HG03175 (cell line): ENCODE measurements around the gene SMYD3.
A peak's percentile ranks its signal among the peaks of the same experiment; 100 is the strongest.
"Not testable (repeated sequence)": the region's sequence is repeated elsewhere in the genome, so short reads cannot be mapped to it uniquely, and the experiment has no call there.

Experiments
- ATAC-seq: cut with Tn5 transposase; IDR thresholded peaks from one replicate; pipeline ENCODE4 v1.9.1; 2021; ENCODE audit warnings: mild to moderate bottlenecking, moderate library complexity; ENCODE audit not compliant: unreplicated experiment

SMYD3 gene

GRCh38 chr1:245972476-245972875, 534.6 kb downstream of the SMYD3 start:
- no peak for ATAC-seq

DNA sequence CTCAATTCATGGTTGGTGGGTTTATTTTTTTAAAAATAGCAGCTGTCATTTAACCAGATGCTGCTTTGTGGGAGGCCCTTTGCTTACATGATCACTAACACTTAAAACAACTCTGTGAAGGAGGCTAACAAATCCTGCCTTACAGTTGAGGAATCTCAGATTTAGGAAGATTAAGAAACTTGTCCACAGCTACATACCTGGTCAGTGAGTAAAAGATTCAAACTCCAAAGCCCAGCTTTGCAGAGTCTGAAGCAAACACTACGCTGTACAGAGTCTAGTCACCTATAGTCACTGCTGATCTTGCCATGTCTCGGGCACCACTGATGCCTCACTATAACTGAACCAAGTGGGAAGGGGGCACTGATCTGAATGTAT, 535.4 kb downstream of the SMYD3 start:
- no peak for ATAC-seq

DNA sequence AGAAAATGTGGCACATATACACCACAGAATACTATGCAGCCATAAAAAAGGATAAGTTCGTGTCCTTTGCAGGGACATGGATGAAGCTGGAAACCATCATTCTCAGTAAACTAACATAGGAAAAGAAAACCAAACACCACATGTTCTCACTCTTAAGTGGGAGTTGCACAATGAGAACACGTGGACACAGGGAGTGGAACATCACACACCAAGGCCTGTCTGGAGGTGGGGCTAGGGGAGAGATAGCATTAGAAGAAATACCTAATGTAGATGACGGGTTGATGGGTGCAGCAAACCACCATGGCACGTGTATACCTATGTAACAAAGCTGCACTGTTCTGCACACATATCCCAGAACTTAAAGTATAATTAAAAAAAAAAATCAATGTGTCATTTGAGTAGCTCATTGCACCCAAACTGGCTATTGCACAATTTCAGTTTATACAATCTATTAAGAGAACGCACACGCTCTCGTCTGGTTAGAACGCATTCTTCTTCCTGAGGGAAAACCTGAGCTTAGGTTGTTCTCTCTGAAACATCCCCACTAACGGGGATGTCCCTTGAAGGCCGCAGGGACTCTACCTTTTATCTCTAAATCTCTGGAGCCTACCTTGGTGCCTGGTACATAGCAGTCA, 535.9 kb downstream of the SMYD3 start:
- not testable (repeated sequence) for ATAC-seq

DNA sequence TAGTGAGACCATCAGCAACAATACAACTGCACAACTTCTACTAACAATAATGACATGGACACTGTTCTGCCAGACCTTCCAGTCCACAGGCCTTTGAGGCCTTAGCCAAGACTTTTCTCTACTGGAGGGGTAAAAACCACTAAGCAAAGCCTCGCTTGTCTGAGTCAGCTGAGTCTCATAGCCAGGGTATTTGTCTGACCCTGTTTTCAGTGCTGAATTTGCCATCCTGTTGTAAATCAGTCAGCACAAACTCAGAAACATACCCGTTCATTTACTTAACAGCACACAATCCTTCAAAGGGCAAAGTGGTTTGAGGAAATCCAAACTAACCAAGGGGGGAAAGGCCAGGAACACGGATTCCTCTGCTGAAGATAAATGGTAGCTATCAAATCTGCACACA, 537.8 kb downstream of the SMYD3 start:
- ATAC-seq = no peak

- no peak for ATAC-seq
These were observed 538.3 kb downstream of the SMYD3 start for GRCh38 chr1:245968775-245969174.

- ATAC-seq = no peak
These were observed 541.7 kb downstream of the SMYD3 start for GRCh38 chr1:245965398-245965797.

DNA sequence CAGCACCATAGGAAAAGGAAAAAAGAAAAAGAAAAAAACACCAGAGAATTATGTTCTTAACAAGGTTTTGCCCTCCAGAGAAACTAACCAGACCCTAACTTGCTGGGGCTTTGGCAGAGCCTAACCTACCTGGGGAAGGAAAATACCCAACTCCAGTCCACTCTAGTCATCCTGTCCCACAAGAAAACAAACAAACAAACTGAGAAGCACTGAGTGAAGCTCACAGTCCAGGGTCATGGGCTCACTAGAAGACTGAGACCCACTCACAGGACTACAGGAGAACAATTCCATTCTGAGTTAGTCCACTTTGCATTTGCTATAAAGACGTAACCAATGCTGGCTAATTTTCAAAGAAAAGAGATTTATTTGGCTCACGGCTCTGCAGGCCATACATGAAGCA, 543.4 kb downstream of the SMYD3 start:
- ATAC-seq = no peak

- ATAC-seq = no peak
These were observed 544.6 kb downstream of the SMYD3 start for GRCh38 chr1:245962453-245962852.

DNA sequence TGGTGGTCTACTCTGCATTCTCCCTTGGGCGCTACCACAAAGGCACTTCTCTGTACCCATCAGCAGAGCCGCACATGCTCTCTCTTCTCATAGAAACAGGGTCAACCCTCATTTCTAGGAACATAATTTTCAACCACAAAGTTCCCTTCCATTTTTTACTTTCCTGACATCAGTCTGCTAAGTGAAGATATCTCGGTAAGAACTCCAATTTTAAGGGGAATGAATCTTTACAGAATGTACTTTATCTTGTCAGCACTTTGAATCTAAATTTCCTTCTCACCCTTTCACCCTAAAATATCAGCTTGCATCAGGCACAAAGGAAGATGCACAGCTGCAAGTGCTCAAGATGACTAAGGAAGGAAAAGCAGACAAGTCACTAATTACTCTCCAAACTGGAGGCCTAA, 545.9 kb downstream of the SMYD3 start:
- ATAC-seq = no peak

DNA sequence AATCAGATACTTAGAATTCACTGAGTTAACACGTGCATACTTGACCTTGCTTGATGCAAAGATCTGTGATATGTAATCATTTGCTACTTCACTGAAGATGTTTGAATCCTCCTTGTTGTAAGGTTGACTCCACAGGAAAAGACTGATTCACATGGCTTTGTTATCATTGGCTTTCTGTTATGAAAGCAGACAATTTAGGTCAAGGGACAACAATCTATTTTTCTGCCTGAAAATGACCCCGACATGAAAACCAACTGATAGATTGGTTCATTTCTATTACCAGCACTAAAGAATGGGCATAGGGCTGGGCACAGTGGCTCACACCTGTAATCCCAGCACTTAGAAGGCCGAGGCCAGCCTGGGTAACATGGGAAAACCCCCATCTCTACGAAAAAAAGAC, 546.9 kb downstream of the SMYD3 start:
- no peak for ATAC-seq

DNA sequence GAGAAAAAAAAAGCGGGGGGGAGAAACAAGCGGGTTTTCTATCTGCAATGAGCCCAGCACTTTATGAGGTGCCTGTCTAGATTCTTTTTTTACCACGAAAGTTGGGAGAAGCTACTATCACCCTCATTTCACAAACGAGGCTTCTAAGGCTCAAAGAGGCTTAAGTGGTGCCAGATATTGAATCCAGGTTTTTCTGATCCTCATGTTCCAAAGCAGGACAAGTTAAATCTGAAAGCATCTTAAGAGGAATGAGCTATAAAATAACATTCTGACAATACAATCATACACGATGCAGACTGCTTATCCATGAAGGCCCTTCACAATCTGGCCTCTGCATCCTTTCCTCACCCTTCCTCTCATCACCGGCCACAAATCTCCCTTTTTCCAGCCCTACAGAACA, 549.1 kb downstream of the SMYD3 start:
- no peak for ATAC-seq

DNA sequence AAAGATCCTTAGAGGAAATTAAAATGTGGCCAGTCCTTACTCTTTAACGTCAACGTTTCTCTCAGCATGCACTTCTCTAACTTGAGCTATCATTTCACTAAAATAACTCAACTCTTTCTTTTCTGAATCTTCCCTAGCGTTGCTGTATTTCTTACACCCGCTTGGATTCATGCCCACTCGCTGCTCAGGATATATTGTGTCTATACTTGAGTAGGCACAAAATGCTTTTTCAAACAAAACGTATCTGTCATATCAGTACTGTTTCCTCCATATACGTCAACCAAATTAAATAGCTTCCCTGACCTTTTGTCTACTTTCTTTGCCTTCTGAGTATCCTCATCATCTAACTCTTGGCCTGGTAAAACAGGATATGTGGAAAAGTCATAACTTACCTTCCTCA, 549.7 kb downstream of the SMYD3 start:
- no peak for ATAC-seq

DNA sequence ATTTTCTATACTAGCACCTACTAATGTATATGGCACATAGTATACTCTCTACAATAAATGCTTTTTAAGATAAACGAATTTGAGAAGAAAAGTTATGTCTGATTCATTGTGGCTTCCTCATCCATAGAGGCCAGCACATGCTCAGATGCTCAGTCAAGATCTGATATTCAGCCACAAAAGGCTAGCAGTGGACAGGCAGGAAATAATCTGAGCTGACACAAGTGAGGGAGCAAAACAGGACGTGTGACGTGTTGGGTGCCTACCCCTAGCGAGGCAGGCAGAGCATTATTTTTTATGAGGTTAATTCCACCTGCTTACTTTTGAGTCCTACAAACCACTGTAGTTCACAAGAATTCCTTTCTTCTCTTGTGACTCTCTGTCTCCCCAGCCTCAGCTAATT, 550.9 kb downstream of the SMYD3 start:
- no peak for ATAC-seq

GRCh38 chr1:245953876-245954660, 553.0 kb downstream of the SMYD3 start:
- ATAC-seq = peak; percentile 50

DNA sequence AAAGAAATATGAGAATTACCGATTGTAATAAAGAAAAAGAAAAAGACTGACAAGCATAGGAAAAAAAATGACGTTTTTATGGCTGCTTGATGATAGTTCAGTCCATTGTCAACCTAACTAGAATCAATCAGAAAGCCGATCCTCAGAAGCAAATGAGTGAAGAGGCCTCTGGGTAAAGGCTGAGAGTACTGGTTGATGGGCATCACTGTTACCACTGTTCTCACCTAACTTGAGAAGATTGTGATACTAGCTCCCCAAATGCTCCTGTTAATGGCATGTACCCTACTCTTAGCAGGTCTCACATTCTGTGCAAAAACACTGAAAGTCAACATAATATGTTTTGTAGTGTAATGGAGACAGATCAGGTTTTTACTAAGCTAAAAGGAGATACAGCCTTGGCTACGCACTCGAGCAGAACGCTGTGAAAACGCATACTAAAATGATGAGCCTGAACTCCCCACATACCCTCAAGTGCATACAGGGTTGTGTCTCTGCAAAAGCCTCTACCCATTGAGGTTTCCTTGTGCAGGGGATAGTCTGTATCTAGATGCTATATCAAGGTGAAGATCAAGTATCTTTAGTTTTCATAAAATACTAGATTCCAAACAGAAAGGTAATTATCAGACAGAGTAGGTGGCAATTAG, 554.6 kb downstream of the SMYD3 start:
- ATAC-seq = peak; percentile 29

- ATAC-seq = no peak
These were observed 558.3 kb downstream of the SMYD3 start for GRCh38 chr1:245948786-245949185.

DNA sequence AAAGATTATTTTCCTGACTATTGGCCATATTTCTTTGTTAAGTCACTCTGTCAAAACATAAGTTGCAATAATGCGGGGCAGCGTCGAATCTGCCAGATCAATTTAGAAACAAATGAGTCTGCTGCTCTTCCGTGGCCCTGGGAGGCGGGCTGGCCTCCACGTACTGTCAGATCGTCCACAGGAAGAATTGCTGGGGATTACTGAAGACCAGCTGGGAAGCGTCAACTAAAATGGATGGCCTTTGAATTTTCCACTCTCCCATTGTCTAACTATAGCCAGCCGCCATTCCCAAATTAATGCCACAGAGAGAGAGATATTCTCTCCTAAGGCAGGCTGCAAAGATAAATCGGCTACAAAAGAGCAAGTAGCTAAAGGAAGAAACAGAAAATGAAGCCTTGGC, 560.2 kb downstream of the SMYD3 start:
- no peak for ATAC-seq

- ATAC-seq = not testable (repeated sequence)
These were observed 561.9 kb downstream of the SMYD3 start for GRCh38 chr1:245945136-245945535.

GRCh38 chr1:245942856-245943255, 564.2 kb downstream of the SMYD3 start:
- ATAC-seq = no peak

GRCh38 chr1:245941771-245942170, 565.3 kb downstream of the SMYD3 start:
- not testable (repeated sequence) for ATAC-seq

DNA sequence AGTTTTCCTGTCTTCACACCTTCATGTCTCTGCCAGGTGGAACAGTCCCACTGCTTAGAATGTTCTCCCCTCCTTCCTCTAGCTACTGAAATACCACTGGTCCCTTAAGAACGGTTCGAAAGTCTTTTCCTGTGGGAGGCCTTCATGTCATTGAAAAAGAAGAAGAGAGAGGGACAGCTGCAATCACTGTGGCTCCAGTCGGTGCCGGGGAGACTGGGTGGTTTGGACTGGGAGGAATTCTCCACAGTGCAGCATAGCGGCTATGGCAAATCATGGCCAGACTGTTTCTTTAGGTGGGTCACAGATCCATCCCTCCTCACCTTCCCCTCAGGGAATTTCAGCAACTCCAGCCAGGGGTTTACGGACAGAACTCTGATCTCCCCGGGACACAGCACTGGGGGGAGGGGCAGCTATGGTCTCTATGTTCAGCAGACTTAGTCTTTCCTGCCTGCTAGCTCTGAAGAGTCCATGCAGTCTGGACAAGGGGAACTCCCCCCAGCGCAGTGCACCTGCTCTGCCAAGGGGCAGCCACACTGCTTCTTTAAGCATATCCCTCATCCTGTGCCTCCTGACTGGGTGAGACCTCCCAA, 567.2 kb downstream of the SMYD3 start:
- ATAC-seq = no peak

GRCh38 chr1:245938046-245938435, 569.0 kb downstream of the SMYD3 start:
- no peak for ATAC-seq
